ENCODE results near the gene RPL31. TPM values are rescaled to one million over a fixed set of nuclear protein-coding genes. Genes with fewer than 3 reads are reported as not detected.
A peak's percentile ranks its signal among the peaks of the same experiment; 100 is the strongest.

Gene RPL31
- total and polyA plus RNA-seq, 9 of the 15 experiments (the other 6 are each of a cell fraction or from before 2014, with no cell fraction given), result 1,176 to 6,037 (median 2,997) TPM

- TF ChIP-seq NKRF (IDR thresholded peaks at IDR 0.05; ENCODE audit: borderline replicate concordance) (peak; percentile 48; the same call in 1 of the 2 replicates), TBL1XR1 (IDR thresholded peaks at IDR 0.05; ENCODE audit: low read length in 2 of 2) (0 out of 4 replicates have a peak, but pooled peaks of 1 of the 2 experiments have one; percentile 8), RAD21 (CRISPR knock-in tag; conservative IDR thresholded peaks at IDR 0.05 in 1 of 2, IDR thresholded peaks at IDR 0.05 in 1 of 2) (no peak), NR2C2 (CRISPR knock-in tag; IDR thresholded peaks at IDR 0.05) (peak; percentile 98), NR2C2 (tag; IDR thresholded peaks at IDR 0.05) (peak; percentile 100), SNIP1 (IDR thresholded peaks at IDR 0.05; ENCODE audit: low read depth) (peak; percentile 95), NCOR1 (IDR thresholded peaks at IDR 0.05) (peak; percentile 40; the same call in 1 of the 2 replicates), POLR2B (IDR thresholded peaks at IDR 0.05; ENCODE audit: low read depth, partially characterized antibody) (peak; percentile 98), SAP30 (IDR thresholded peaks at IDR 0.05; ENCODE audit: borderline replicate concordance, insufficient read depth, low read depth, low read length, poor library complexity, severe bottlenecking) (peak; percentile 42), PHF20 (IDR thresholded peaks at IDR 0.05; ENCODE audit: partially characterized antibody) (peak; percentile 97), FOXJ3 (CRISPR knock-in tag; IDR thresholded peaks at IDR 0.05) (peak; percentile 73; the same call in 1 of the 2 replicates), TRIM24 (IDR thresholded peaks at IDR 0.05) (peak; percentile 32 to 46; a peak in 3 of 4 replicates), ZNF184 (CRISPR knock-in tag; IDR thresholded peaks at IDR 0.05) (no peak), PML (IDR thresholded peaks at IDR 0.05; ENCODE audit: low read length) (peak; percentile 96), ZNF174 (CRISPR knock-in tag; IDR thresholded peaks at IDR 0.05) (no peak; the same call in 1 of the 2 replicates), ELK1 (CRISPR knock-in tag; IDR thresholded peaks at IDR 0.05) (peak; percentile 96), IRF1 (CRISPR knock-in tag; IDR thresholded peaks at IDR 0.05; ENCODE audit: borderline replicate concordance) (peak; percentile 100), MLX (CRISPR knock-in tag; conservative IDR thresholded peaks at IDR 0.05) (peak in 1 of 2 experiments; percentile 94; a peak in 2 of 4 replicates), KDM4B (IDR thresholded peaks at IDR 0.05; ENCODE audit: borderline replicate concordance in 2 of 2, low read depth in 1 of 2) (peak in 1 of 2 experiments; percentile 63; a peak in 1 of 4 replicates), ZNF24 (IDR thresholded peaks at IDR 0.05) (peak; percentile 60), PHF21A (IDR thresholded peaks at IDR 0.05; ENCODE audit: borderline replicate concordance, low read depth) (no peak)
Observed at GRCh38 chr2:101001691-101002561, at the start of gene RPL31 (continued).
